Colonic mucosa (tissue), 4 donors: ENCODE measurements around the gene SLC17A8. TPM values are rescaled to one million over a fixed set of nuclear protein-coding genes. Genes with fewer than 3 reads are reported as not detected.

ENCODE experiments used
- DNase-seq: peaks from one replicate; pipeline ENCODE4 v3.0.0-alpha.2; 2020
- H3K27ac ChIP-seq: fragments of 200-600 bp; one replicate; pipeline ENCODE4 v1.8.0; 2021
- H3K27me3 ChIP-seq: fragments of 200-600 bp; one replicate; pipeline ENCODE4 v1.8.0; 2021
- H3K36me3 ChIP-seq: fragments of 200-600 bp; one replicate; pipeline ENCODE4 v1.8.0; 2021
- H3K4me1 ChIP-seq: fragments of 200-600 bp; one replicate; pipeline ENCODE4 v1.8.0; 2021; ENCODE audit warnings: mild to moderate bottlenecking
- H3K4me3 ChIP-seq: fragments of 200-600 bp; one replicate; pipeline ENCODE4 v1.8.0; 2021
- H3K9ac ChIP-seq, 2 donors: one replicate each; pipeline ENCODE4 v1.7.0; 2013; ENCODE audit warnings: control low read depth in 2 of 2, low read depth in 2 of 2, low read length in 2 of 2
- H3K9me3 ChIP-seq: fragments of 200-600 bp; one replicate; pipeline ENCODE4 v1.8.0; 2021
- CTCF ChIP-seq: fragments of 200-600 bp; IDR thresholded peaks from one replicate; pipeline ENCODE4 v1.8.0; 2022; ENCODE audit warnings: antibody characterized with exemption, mild to moderate bottlenecking
- intact Hi-C: fragments of 100-400 bp; cut with DNase I; formaldehyde crosslinking; loops from one replicate; pipeline ENCODE4 v1.14.1; 2022
- total RNA-seq, 2 donors: library from RNA; stranded (reverse); fragmentation: NEBNext Ultra II Directional in 1 of 2; extraction: Animal tissue kit (Norgen Biotek cat#: 25700) in 1 of 2; gene quantifications; one replicate each; pipeline ENCODE4 v1.2.1, GENCODE V29; 2021
- donor health status: healthy.
- donor health status: DM: no; HTN: no; CAD: no.
- donor health status: DM: no; HTN: no; CAD: no.

SLC17A8 gene
- total RNA-seq, 2 donors from 2014 or later: 0.91 to 3.3 TPM

DNA sequence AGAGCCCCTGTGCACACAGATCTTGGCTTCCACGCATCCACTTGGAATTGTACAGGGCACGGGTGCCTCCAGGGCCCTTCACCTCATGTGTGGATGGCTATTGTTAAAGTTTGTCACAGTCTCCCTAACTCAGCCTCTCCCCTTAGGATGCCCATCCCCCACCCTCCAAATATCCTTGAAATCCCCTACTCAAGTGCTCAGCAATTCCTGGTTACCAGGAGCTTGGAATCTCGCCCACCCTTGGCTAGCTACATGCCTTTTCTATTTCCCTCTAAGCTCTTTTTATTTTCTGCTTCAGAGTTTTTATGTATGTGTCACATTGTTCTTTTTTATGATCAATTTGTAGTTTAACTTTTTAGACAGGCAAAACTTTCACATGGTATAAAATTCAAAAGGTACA is 103.8 kb downstream of the SLC17A8 start:
- Histone ChIP-seq H3K27me3 (no peaks in the 10 kb centered on the region), H3K9ac (no peak overlapping the region), H3K36me3 (no peaks in the 10 kb centered on the region), H3K4me1 (no peaks in the 10 kb centered on the region), H3K4me3 (no peak overlapping the region), H3K27ac (no peak overlapping the region), H3K9me3 (no peaks in the 10 kb centered on the region)
- DNase-seq: no peak
- no peak for TF ChIP-seq CTCF
- intact Hi-C loops: no loop called here

DNA sequence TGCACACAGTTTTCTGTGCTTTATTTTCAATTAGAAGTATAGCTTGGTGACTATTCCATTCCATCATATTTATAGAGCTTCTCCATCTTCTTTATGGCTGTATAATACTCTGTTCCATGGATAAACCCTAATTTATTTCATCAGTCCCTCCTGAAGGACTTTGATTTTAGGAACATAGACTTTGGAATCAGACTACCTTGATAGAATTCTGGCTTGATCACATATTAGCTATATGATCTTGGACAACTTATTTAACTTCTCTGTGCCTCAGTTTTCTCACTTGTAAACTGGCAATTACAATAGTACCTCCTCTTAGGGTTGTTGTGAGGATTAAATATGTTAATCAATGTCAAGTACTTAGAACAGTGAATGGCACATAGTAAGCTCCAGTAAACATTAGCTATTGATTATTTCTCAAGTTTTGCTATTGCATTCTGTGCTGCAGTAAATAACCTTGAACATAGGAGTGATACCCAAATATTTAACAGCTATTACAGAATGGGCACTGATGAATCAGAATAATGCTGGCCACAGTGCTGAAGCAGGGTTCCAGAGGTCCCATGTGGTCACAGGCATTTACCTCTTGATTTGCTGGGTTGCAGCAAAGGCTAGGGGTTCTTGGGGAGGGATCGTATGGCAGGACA is 104.6 kb downstream of the SLC17A8 start:
- no peak overlapping the region for H3K4me3 ChIP-seq
- H3K9me3 ChIP-seq: no peaks in the 10 kb centered on the region
- intact Hi-C loops: no loop called here
- H3K27ac ChIP-seq: no peak overlapping the region
- no peaks in the 10 kb centered on the region for H3K4me1 ChIP-seq
- no peaks in the 10 kb centered on the region for H3K27me3 ChIP-seq
- TF ChIP-seq CTCF: no peak
- no peaks in the 10 kb centered on the region for H3K36me3 ChIP-seq
- H3K9ac ChIP-seq: no peak overlapping the region
- no peak for DNase-seq

DNA sequence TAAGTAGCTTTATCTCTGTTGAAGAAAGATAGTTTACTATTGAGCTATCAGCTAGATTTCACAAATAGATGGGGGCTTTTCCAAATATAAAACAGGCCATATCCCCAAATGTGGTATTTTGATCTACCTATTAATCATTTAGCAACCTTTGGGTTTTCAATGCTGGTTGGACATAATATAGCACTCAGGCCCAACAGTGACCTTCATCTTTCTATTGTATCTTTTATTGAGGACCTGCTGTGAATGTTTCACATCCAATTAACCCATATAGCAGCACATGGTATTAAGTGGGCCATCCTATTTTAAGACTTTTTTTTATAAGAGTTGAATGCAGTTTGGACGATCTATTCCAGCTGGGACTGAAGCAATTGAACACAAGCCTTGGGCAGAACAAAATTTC is 106.8 kb downstream of the SLC17A8 start:
- DNase-seq: no peak
- intact Hi-C loops: no loop called here
- Histone ChIP-seq H3K36me3 (no peaks in the 10 kb centered on the region), H3K9ac (no peak overlapping the region), H3K9me3 (no peaks in the 10 kb centered on the region), H3K27me3 (no peaks in the 10 kb centered on the region), H3K4me3 (no peak overlapping the region), H3K27ac (no peak overlapping the region), H3K4me1 (no peaks in the 10 kb centered on the region)
- no peak for TF ChIP-seq CTCF

GRCh38 chr12:100464529-100464928 is 107.7 kb downstream of the SLC17A8 start:
- intact Hi-C loops: no loop called here
- Histone ChIP-seq H3K4me1 (no peaks in the 10 kb centered on the region), H3K27me3 (no peaks in the 10 kb centered on the region), H3K9ac (no peak overlapping the region), H3K9me3 (no peaks in the 10 kb centered on the region), H3K36me3 (no peaks in the 10 kb centered on the region), H3K4me3 (no peak overlapping the region), H3K27ac (no peak overlapping the region)
- no peak for DNase-seq
- no peak for TF ChIP-seq CTCF

DNA sequence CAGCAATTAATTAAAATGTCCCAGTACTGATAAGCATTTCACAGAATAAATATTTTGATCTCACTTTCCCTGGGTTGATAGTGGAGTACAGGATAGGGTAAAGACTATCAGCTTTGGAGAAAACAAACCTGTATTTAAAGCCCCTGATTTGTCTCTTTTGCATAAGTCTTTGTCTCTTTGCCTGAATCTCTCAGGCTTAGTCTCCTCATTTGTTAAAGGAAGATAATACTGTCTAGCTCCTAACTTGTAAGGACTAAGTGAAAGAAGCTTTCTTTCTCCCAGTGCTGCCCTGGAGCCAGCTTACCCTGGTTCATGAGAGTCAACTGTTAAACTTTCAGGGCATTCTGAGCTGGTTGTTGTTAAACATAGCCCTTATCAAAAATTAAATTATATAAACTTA is 111.3 kb downstream of the SLC17A8 start:
- Histone ChIP-seq H3K27me3 (no peaks in the 10 kb centered on the region), H3K36me3 (no peaks in the 10 kb centered on the region), H3K9me3 (no peaks in the 10 kb centered on the region), H3K27ac (no peak overlapping the region), H3K9ac (no peak overlapping the region), H3K4me3 (no peak overlapping the region), H3K4me1 (no peaks in the 10 kb centered on the region)
- no peak for TF ChIP-seq CTCF
- no peak for DNase-seq
- intact Hi-C loops: no loop called here

Other genes starting within 250 kb of the SLC17A8 start
- 10 to 100 TPM; 20.2 to 23.8 TPM for gene BLTP3B, start 214.2 kb upstream of the SLC17A8 start, total RNA-seq
- gene ACTR6, start 156.3 kb upstream of the SLC17A8 start, total RNA-seq: 10 to 100 TPM; 24.3 to 37.7 TPM
- 1 to 10 TPM; 2.8 to 2.9 TPM for gene DEPDC4, start 90.0 kb upstream of the SLC17A8 start, total RNA-seq
- 10 to 100 TPM; 58.4 to 91.1 TPM for gene SCYL2, start 89.9 kb upstream of the SLC17A8 start, total RNA-seq
- 10 to 100 TPM in 1 of 2 donors, 1 to 10 TPM in 1; 2.2 to 20.5 TPM for gene NR1H4, start 116.8 kb downstream of the SLC17A8 start, total RNA-seq
- gene GAS2L3, start 216.6 kb downstream of the SLC17A8 start, total RNA-seq: 10 to 100 TPM; 23.5 to 56.0 TPM